Measurements from ENCODE around the gene RNF182.
"Not testable (repeated sequence)": the region's sequence is repeated elsewhere in the genome, so short reads cannot be mapped to it uniquely, and the experiment has no call there.

RNF182 gene

DNA sequence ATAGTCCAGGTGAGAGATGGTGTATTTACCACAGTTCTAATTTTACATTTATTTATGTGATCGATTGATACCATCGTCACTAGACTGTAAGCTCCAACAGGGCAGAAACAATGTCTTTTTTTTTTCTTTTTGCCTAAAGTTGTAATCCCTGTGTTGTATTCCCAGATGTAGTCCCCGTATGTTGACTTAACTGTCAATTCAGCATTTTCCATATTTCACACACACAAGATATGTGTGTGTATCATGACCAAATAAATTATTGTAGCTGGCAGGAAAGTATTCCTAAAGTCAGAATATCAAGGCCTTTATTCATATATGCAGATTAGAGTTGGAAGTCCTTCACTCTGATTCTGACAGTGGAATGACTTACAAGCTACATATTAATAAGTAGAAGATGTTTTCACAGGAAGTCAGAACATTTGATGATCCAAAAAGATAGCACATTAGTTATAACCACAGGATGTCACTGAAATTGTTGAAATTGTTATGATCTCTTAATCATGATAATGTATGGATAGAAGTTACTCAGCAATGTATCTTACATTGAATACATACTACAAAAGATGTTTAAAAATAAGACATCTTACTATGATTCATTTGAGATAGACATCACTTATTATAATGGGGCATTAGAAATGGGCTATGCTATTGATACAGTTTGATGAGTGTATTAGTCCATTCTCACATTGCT is 10.6 kb downstream of the RNF182 start:
- no peak for TF ChIP-seq POLR2AphosphoS5 (IDR thresholded peaks at IDR 0.05; ENCODE audit: low read depth, low read length)
- FAIRE-seq (no peak), DNase-seq (ENCODE audit: insufficient read length) (no peak)

DNA sequence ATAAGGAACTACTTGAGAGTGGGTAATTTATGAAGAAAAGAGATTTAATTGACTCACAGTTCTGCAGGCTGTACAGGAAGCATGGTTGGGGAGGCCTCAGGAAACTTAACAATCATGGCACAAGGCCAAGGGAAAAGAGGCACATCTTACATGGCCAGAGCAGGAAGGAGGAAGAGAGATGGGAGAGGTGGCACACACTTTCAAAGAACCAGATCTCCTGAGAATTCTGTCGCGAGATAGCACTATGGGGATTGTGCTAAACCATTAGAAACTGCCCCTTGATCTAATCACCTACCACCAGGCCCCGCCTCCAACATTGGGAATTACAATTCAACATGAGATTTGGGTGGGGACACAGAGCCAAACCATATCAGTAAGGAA is 11.1 kb downstream of the RNF182 start:
- not testable (repeated sequence) for FAIRE-seq; DNase-seq (ENCODE audit: insufficient read length)

GRCh38 chr6:13941902-13942301 is 17.1 kb downstream of the RNF182 start:
- DNase-seq (ENCODE audit: insufficient read length) (no peak), FAIRE-seq (no peak)
- TF ChIP-seq TAF1 (IDR thresholded peaks at IDR 0.05; ENCODE audit: borderline replicate concordance, low read depth, low read length) (no peak), POLR2A (IDR thresholded peaks at IDR 0.05; ENCODE audit: low read depth, low read length) (no peak), POLR2AphosphoS5 (IDR thresholded peaks at IDR 0.05; ENCODE audit: low read depth, low read length) (no peak)

- DNase-seq (ENCODE audit: insufficient read length): no peak
- FAIRE-seq: no peak
- TF ChIP-seq TAF1 (IDR thresholded peaks at IDR 0.05; ENCODE audit: borderline replicate concordance, low read depth, low read length): no peak
- TF ChIP-seq POLR2A (IDR thresholded peaks at IDR 0.05; ENCODE audit: low read depth, low read length): no peak
- no peak for TF ChIP-seq POLR2AphosphoS5 (IDR thresholded peaks at IDR 0.05; ENCODE audit: low read depth, low read length)
Measured at GRCh38 chr6:13943943-13944342, 19.2 kb downstream of the RNF182 start.

- no peak for FAIRE-seq
- TF ChIP-seq POLR2AphosphoS5 (IDR thresholded peaks at IDR 0.05; ENCODE audit: low read depth, low read length) (no peak), POLR2A (IDR thresholded peaks at IDR 0.05; ENCODE audit: low read depth, low read length) (no peak), TAF1 (IDR thresholded peaks at IDR 0.05; ENCODE audit: borderline replicate concordance, low read depth, low read length) (no peak)
Measured at GRCh38 chr6:13946506-13946905, 21.8 kb downstream of the RNF182 start.

DNA sequence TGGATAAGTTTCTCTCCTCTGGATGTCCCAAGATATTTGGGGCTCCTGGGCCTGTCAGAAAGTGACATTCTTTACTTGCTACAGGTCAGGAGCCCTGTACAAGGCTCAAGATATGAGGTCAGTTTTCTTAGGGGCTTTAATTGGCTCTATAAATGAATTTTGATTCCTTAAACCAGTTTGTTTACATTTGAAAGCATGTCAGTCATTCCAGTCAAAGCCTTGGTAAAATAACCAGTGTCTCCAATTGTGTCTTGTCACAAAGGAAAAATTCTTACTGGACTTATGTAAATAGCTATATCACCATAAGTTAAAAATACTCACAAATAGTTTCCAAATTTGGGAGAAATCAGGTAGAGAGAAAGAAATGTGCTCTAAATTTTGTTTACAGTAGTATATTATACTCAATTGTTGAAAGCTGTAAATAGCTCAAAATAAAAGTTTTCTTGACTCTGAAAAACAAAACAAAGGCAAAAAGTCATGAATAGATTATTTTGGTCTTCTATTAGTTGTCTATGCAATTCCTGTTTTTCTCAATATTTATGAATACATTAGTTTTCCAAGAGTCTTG is 22.9 kb downstream of the RNF182 start:
- DNase-seq (ENCODE audit: insufficient read length) (no peak), FAIRE-seq (no peak)
- TF ChIP-seq POLR2AphosphoS5 (IDR thresholded peaks at IDR 0.05; ENCODE audit: low read depth, low read length): no peak
- TF ChIP-seq POLR2A (IDR thresholded peaks at IDR 0.05; ENCODE audit: low read depth, low read length): no peak
- no peak for TF ChIP-seq TAF1 (IDR thresholded peaks at IDR 0.05; ENCODE audit: borderline replicate concordance, low read depth, low read length)

More at GRCh38 chr6:13946506-13946905, 21.8 kb downstream of the RNF182 start:
- DNase-seq (ENCODE audit: insufficient read length): no peak

GRCh38 chr6:13952101-13952500 is 27.3 kb downstream of the RNF182 start:
- TF ChIP-seq POLR2A (IDR thresholded peaks at IDR 0.05; ENCODE audit: low read depth, low read length): no peak
- no peak for TF ChIP-seq TAF1 (IDR thresholded peaks at IDR 0.05; ENCODE audit: borderline replicate concordance, low read depth, low read length)
- TF ChIP-seq POLR2AphosphoS5 (IDR thresholded peaks at IDR 0.05; ENCODE audit: low read depth, low read length): no peak
- no peak for FAIRE-seq

DNA sequence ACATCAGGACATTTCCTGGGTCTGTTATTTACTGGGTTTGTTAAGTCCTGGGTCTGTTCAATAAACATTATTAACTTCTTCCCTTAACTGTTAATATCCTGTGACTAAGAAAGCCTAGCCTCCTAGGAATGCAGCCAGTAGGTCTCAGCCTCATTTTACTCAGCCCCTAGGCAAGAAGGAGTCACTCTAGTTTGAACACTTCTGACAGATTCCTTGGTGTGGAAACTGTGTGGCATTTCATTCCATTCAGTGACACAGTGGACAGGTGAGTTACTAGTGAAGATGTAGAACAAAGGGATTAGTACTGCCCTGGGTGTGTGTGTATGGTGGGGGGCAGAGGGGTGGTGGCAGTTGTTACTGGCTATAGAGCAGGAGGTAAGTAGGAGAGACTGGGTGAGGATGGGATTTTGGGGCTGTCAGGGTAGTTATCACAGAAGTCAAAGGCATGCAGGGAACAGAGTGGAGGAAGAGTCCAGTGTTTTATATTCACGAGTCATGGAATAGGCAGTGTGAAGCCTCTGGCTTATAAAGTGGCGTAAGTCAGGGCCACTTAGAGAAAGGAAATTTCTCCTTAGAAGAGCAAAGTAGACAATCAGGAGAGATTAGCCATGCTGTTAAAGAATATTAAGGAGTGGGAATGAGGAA is 28.4 kb downstream of the RNF182 start:
- no peak for TF ChIP-seq POLR2AphosphoS5 (IDR thresholded peaks at IDR 0.05; ENCODE audit: low read depth, low read length)
- TF ChIP-seq POLR2A (IDR thresholded peaks at IDR 0.05; ENCODE audit: low read depth, low read length): no peak
- TF ChIP-seq TAF1 (IDR thresholded peaks at IDR 0.05; ENCODE audit: borderline replicate concordance, low read depth, low read length): no peak
- FAIRE-seq (no peak), DNase-seq (ENCODE audit: insufficient read length) (no peak)

More at GRCh38 chr6:13952101-13952500, 27.3 kb downstream of the RNF182 start:
- DNase-seq (ENCODE audit: insufficient read length): no peak

DNA sequence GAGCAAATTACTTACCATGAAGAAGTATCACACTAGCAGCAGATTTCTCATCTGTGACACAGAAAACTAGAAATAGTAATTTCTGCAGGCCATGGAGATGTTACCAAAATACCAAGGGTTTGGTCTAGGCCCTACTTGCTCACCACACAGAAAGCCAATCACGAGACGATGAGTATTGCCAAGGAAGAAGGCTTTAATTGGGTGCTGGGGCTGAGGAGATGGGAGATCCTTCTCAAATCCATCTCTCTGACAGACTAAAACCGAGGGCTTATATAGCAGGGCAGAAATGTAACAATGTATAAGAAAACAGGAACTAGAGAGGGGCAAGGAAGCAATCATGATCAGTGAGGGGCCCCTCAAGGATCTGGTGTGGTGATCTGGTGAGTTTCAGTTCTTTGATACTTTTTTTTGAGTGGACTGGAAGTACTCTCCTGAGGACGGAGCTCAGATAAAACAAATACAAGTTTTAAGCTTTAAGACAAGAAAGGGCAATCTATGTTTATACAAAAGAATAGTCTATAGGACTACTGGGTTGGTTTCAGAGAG is 40.9 kb downstream of the RNF182 start:
- DNase-seq (ENCODE audit: insufficient read length) (no peak), FAIRE-seq (no peak)
- TF ChIP-seq TAF1 (IDR thresholded peaks at IDR 0.05; ENCODE audit: borderline replicate concordance, low read depth, low read length) (no peak), POLR2AphosphoS5 (IDR thresholded peaks at IDR 0.05; ENCODE audit: low read depth, low read length) (no peak), POLR2A (IDR thresholded peaks at IDR 0.05; ENCODE audit: low read depth, low read length) (no peak)

DNA sequence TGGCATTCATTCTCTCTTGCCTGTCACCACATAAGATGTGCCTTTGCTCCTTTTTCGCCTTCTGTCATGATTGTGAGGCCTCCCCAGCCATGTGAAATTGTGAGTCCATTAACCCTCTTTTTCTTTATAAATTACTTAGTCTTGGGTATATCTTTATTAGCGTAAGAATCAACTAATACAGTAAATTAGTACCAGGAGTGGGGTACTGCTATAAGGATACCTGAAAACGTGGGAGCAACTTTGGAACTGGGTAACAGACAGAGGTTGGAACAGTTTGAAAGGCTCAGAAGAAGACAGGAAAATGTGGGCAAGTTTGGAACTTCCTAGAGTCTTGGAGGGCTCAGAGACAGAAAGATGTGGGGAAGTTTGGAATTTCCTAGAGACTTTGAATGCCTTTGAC is 46.6 kb downstream of the RNF182 start:
- DNase-seq (ENCODE audit: insufficient read length): no peak
- no peak for TF ChIP-seq POLR2A (IDR thresholded peaks at IDR 0.05; ENCODE audit: low read depth, low read length)
- TF ChIP-seq POLR2AphosphoS5 (IDR thresholded peaks at IDR 0.05; ENCODE audit: low read depth, low read length): no peak
- TF ChIP-seq TAF1 (IDR thresholded peaks at IDR 0.05; ENCODE audit: borderline replicate concordance, low read depth, low read length): no peak
- FAIRE-seq: no peak

DNA sequence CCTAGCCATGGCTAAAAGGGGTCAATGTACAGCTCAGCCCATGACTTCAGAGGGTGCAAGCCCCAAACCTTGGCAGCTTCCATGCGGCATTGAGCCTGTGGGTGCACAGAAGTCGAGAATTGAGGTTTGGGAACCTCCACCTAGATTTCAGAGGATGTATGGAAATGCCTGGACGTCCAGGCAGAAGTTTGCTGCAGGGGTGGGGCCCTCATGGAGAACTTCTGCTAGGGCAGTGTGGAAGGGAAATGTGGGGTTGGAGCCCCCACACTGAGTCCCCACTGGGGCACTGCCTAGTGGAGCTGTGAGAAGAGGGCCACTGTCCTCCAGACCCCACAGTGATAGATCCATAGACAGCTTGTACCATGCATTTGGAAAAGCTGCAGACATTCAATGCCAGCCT is 47.9 kb downstream of the RNF182 start:
- FAIRE-seq; DNase-seq (ENCODE audit: insufficient read length): not testable (repeated sequence)

DNA sequence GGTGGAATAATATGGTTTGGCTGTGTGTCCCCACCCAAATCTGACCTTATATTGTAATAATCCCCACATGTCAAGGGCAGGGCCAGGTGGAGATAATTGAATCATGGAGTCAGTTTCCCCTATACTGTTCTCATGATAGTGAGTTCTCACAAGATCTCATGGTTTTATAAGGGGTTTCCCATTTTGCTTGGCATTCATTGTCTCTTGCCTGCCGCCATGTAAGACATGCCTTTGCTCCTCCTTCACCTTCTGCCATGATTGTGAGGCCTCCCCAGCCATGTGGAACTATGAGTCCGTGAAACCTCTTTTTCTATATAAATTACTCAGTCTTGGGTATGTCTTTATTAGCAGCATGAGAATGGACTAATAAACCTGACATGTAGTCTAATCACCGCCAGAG is 48.7 kb downstream of the RNF182 start:
- DNase-seq (ENCODE audit: insufficient read length); FAIRE-seq: not testable (repeated sequence)

Measured in GM12892 (cell line).